ENCODE data around the gene SUN1.
"Not testable (repeated sequence)": the region's sequence is repeated elsewhere in the genome, so short reads cannot be mapped to it uniquely, and the experiment has no call there.

SUN1 gene

DNA sequence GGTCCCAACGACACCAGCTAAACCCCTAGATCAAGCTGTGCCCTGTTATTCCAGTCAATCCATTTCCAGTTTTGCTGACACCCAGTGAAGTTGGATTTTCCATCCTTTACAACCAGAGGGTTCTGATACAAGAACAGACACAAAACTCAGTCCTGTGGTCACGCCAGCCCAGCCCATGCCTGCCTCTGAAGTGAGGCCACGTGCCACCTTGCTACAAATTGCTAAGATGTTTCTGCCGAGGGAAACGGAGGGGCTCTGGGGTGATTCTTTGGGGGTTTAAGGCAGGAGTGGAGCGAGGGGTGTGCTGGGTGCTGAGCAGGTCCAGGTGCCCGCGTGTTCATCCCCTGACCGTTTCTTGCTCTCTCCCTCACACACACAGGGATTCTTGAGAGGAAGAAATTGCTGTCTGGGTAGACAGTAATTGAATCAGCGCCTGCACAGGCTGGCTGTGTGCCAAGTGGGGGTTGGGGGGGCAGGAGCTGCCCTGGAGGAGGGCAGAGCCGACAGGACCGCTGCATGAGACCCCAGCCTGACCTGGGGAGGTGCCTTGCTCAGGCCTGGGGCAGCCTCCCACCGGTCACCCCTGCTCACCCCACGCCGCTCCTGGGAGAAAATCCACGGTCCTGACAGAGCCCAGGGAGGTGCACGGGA, 84.1 kb downstream of the SUN1 start:
- no peak overlapping the region for H3K4me3 ChIP-seq (ENCODE audit: low read depth, low read length)

DNA sequence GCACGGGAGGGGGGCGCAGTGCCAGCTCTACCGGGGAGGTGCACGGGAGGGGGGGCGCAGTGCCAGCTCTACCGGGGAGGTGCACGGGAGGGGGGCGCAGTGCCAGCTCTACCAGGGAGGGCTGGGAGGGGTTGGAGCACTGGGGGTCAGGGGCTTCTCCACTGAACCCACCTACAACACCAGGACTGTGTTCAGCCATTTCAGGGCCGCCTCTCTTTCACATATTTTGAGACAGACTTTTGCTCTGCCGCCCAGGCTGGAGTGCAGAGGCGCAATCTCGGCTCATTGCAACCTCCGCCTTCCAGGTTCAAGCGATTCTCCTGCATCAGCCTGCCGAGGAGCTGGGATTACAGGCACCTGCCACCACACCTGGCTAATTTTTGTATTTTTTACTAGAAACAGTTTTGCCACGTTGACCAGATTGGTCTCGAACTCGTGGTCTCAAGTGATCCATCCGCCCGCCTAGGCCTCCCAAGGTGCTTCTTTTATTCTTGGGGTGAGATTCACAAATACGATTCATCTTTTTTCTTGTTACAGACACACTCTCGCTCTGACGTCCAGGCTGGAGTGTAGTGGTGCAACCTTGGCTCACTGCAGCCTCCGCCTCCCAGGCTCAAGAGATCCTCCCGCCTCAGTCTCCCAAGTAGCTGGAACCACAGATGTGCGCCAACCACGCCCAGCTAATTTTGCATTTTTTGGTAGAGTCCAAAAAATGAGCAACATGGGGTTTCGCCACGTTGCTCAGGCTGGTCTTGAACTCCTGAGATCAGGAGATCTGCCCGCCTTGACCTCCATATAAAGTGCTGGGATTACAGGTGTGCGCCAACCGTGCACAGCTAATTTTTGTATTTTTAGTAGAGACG, 85.2 kb downstream of the SUN1 start:
- no peak overlapping the region for H3K4me3 ChIP-seq (ENCODE audit: low read depth, low read length)

DNA sequence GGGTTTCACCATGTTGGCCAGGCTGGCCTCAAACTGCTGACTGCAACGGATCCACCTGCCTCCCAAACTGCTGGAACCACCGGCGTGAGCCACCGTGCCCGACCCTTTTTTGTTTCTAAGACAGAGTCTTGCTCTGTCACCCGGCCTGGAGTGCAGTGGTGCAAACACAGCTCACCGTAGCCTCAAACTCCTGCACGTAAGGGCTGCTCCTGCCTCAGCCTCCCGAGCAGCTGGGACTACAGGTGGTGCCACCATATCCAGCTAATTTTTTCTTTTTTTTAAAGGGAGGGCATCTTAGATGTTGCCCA, 85.8 kb downstream of the SUN1 start:
- no peak overlapping the region for H3K4me3 ChIP-seq (ENCODE audit: low read depth, low read length)

DNA sequence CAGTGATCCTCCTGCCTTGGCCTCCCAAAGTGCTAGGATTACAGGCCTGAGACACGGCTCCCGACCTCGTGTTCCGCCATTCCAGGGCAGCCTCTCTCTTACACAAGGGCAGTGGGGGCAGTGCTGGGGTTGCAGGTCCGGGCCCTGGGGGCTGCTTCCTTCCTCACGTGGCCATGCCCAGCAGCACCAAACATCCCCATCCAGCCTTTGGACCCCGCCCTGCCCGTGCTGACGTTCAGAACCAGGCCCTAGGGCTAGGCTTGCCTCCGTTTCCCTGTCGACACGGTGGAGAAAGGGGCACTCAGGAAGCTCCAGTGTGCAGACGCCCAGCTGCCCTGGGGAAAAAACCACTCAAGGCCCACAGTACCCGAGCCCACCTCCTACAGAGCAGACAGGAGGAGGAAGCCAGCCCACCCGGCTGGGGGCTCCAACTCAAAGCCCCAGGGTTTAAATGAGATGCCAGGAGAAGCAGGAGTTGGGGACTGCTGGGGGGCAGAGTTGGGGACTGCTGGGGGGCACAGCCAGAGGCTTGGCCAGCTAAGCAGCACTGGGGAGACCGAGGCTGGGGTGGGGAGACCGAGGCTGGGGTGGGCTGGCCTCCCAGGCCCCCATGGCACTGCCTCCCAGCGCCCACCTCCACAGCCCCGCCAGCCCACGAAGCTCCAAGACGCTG, 86.3 kb downstream of the SUN1 start:
- no peak overlapping the region for H3K4me3 ChIP-seq (ENCODE audit: low read depth, low read length)

DNA sequence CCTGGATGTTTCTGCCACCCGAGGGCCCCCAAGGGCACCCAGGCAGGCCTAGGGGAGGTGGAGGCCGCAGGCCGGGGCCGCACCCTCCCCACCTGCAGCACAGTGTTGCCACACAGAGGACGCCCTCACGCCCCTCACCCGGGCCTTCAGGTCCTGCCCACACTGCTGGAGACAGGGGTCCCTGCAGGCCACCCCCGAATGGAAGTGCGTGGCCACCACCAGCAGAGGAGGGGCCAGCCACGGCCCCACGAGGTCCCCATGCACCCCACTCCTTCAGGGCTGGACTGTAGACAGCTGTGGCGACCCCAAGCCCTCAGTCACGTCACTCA, 86.8 kb downstream of the SUN1 start:
- no peak overlapping the region for H3K4me3 ChIP-seq (ENCODE audit: low read depth, low read length)

DNA sequence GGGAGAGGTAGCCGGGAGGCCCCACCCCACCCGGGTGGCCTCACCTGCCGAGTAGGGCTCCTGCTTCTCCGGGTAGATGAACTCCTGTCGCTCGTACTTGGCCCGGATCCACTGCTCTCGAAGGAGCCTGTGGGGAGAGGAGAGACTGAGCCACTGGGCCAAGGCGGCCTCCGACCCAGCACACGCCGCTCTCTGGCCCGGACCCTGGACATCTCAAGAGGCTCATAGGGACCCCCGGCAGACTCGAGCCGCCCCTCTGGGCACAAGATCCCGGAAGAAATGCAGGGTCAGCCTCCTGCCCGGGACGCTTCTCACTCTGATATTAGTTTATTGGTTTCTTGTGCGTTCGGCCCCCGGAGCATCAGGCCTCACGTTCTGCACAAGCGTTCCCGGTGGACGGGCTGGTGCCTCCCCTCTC, 87.7 kb downstream of the SUN1 start:
- H3K4me3 ChIP-seq (ENCODE audit: low read depth, low read length) = no peak overlapping the region

DNA sequence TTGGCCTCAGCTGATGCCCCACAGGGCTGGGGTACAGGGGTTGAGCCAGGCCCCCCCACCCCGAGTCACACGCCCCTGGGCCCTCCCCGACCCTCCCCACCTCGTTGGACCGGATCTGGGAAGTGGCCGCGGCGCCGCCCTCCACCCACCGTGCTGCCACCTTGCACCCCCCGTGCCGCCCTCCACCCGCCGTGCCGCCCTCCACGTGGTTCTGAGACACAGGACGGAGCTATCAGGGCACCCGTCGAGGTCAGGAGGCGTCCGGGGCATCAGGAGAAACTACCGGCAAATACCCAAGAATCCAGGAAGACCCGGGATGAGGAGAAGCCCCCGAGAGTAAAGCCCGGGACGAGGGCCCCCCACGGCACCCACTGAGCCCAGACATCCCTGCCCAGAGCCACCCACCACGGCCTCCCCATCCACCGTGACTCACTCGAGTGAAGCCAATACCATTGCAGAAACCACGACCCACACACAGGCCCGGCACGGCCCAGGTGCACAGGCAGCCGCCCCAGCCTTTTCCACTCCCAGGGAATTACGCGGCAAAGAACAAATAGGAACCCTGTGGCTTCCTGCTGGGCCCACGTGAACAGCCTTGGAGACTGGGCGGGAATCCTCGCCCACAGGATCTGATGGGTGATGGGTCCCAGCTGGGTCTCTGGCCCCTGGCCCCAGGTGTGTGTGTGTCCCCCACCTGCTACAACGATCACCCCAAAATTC, 88.2 kb downstream of the SUN1 start:
- no peak overlapping the region for H3K4me3 ChIP-seq (ENCODE audit: low read depth, low read length)

DNA sequence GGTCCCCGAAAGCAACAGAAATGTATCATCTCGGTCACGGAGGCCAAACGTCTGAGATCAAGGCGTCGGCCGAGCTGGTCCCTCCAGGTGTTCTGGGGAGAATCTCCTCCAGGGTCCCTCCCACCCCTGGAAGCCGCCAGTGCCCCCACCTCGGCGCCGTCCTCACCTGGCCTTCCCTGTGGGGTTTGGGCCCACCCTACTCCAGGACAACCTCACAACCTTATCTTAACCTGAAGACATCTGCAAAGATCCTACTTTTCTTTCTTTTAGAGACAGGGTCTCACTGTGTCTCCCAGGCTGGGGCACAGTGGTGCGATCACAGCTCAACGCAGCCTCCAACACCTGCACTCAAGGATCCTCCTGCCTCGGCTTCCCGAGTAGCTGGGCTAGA, 88.8 kb downstream of the SUN1 start:
- no peak overlapping the region for H3K4me3 ChIP-seq (ENCODE audit: low read depth, low read length)

DNA sequence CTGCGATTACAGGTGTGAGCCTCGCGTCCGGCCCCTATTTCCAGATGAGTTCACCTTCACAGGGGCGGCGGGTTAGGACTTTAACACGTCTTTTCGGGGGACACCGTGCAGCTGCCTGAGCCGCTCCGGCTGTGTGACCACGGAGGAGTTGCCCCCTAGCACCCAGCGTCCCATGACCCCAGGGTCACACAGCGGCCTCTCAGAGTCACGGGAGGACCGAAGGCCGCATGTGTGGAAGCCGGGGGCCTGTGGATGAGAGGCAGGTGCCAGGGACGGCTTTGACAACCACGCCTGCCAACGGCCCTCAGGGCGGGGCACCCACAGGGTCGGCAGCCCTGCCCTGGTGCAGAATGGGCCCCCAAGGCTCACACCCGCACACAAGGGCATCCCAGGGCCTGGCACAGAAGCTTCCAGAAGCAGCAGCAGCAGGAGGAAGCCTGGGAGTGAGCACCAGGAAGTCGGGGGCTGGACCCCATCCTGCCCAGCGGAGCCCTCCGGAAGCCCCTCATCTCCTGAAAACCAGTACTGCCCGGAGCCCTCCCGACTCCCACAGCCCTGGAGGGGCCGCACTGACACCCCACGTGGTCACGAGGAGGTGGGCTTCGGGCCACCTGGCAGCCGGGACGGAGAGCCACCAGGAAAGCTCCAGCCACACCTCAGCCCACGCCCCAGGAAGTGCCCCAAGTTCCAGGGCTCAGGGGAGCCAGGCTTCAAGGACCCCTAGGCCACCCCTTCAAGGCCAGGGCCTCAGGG, 89.5 kb downstream of the SUN1 start:
- no peak overlapping the region for H3K4me3 ChIP-seq (ENCODE audit: low read depth, low read length)

DNA sequence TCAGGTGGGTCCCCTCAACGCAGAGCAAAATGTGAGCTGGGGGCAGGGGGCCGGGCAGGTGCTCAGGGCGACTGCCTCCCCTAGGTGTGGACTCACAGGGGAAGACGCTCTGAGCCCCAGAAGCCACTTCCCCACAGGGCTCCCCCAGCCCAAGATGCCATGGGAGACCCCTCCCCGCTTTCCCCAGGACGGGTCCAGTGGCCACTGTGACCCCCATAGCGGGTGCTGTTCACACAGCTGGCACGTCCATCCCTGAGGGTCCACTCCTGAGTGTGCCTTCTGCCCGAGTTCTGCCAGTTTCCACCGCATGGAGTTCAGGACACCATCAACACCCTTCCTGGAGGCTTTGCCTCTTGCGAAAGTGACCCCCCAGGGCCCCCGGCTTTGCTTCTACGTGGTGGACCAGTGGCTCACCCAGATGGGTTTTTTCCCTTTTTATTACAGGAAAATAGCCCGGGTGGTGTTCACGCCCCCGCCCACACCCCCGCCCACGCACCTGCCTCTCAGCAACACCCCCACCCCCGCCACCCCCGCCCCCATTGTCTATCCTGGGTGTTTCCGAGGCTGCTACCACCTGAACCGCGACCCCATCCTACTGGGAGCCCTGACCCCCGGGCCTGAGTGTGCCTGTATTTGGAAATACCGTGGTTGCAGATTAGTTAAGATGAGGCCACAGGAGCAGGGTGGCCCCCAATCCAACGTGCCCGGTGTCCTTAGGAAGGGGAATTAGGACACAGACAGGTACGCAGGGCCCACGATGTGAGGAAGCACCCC, 90.2 kb downstream of the SUN1 start:
- no peak overlapping the region for H3K4me3 ChIP-seq (ENCODE audit: low read depth, low read length)

DNA sequence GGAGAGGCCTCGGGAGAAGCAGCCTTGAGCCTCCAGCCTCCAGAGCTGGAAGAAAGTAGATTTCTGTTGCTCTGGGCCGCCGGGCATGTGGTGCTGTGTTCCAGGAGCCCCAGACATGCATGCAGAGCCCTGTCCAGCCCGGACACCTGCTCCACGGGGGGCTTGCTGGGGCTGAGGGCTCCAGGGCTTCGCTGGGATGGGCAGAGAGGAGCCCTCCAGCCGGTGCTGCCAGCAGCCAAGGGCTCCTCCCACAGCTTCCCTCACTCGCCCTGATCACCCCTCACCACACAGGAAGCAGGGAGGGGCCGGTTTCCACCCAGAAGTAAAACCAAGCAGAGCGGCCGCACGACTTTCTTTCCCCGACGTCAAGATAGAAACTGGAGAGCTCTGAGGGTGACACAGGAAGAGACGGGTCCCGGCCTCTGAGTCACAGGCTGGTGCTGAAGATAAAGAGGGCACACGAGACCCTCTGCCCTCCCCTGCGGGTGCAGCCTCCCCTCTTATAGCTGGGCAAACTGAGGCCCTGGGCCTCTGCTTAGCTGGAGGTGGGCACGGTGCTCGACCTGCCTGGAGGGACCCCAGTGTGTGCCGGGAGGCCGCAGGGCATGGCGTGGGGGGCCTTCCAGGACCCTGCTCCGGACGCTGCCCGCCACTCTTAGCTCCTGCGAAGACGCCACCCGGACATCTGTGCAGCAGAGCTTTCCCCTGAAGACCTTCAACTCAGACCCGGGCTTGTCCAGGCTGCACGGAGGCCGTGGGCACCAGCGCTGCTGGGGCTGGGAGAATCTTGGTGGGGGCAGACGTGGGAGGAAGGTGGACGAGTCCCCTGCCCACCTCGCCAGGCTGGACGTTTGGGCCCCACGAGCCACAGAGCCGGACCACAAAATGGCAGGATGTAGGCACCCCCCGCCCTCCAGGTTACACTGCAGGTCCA, 91.1 kb downstream of the SUN1 start:
- no peak overlapping the region for H3K4me3 ChIP-seq (ENCODE audit: low read depth, low read length)

DNA sequence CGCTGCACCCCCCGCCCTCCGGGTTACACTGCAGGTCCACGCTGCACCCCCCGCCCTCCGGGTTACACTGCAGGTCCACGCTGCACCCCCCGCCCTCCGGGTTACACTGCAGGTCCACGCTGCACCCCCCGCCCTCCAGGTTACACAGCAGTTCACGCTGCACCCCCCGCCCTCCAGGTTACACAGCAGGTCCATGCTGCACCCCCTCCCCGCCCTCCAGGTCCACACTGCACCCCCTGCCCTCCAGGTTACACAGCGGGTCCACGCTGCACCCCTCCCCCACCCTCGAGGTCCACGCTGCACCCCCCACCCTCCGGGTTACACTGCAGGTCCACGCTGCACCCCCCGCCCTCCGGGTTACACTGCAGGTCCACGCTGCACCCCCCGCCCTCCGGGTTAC, 91.8 kb downstream of the SUN1 start:
- not testable (repeated sequence) for H3K4me3 ChIP-seq (ENCODE audit: low read depth, low read length)

Data from iPS-11a (cell line).